Measurements from ENCODE around the gene WDFY2. TPM values are rescaled to one million over a fixed set of nuclear protein-coding genes. Genes with fewer than 3 reads are reported as not detected.
A peak's percentile ranks its signal among the peaks of the same experiment; 100 is the strongest.
"Not testable (repeated sequence)": the region's sequence is repeated elsewhere in the genome, so short reads cannot be mapped to it uniquely, and the experiment has no call there.

WDFY2 gene
- total and polyA plus RNA-seq, 10 of the 15 experiments (the other 5 are each of a cell fraction or from before 2014, with no cell fraction given): 2.1 to 13.0 (median 8.1) TPM

DNA sequence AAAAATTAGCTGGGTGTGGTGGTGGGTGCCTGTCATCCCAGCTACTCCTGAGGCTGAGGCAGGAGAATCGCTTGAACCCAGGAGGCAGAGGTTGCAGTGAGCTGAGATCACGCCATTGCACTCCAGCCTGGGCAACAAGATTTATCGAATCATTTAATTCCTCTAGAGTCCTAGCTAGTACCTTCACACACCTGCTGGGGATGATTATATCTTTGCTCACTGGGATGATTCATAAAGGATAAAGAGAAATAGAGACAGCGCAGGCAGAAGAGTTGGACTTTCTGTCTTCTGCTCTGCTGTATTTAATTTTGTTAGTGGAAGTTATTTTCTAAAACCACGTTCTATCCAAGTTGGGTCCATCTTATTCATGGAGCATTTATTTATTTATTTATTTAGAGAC is 56.4 kb downstream of the WDFY2 start:
- H3K36me3 ChIP-seq (ENCODE audit: control insufficient read depth in 2 of 2, insufficient read depth in 2 of 2, low read length in 1 of 2); H3K4me2 ChIP-seq (ENCODE audit: control insufficient read depth, insufficient read depth); DNase-seq (ENCODE audit: low read depth, low spot score); FAIRE-seq; POLR2A ChIA-PET; H3K27ac ChIP-seq (ENCODE audit: control insufficient read depth, insufficient read depth); H3K79me2 ChIP-seq (ENCODE audit: control insufficient read depth, insufficient read depth, low read length); intact Hi-C loops (cut with micrococcal nuclease; ENCODE audit: unreplicated experiment); H3K9ac ChIP-seq (ENCODE audit: control insufficient read depth, insufficient read depth, low read length); H3K4me3 ChIP-seq; ATAC-seq; H3K9me3 ChIP-seq (replicated peaks; ENCODE audit: control insufficient read depth, insufficient read depth, low read length); BruUV-seq (replicated peaks); H3K27me3 ChIP-seq (replicated peaks in 1 of 2; ENCODE audit: control insufficient read depth in 2 of 2, insufficient read depth in 2 of 2, low read length in 1 of 2); H2AFZ ChIP-seq (ENCODE audit: control insufficient read depth, low read depth, low read length); H4K20me1 ChIP-seq (ENCODE audit: control insufficient read depth, insufficient read depth); in situ Hi-C loops (cut with MboI); CTCF ChIA-PET: not testable (repeated sequence)
- SMC1A ChIA-PET (ENCODE audit: uncharacterized antibody, unreplicated experiment): interaction anchor here (0.6 to 0.9 kb wide), 3 partner anchors 21 to 261 kb away, joined by 3 to 6 read pairs (median 3); no protein-coding TSS in a partner anchor
- peaks cover 12% of the 10 kb centered on the region for H3K4me1 ChIP-seq (ENCODE audit: control insufficient read depth, insufficient read depth, low read length)
- 89% methylated on average over 5 of the region's 5 CpGs for WGBS (ENCODE audit: insufficient coverage, insufficient replicate concordance, low lambda C conversion rate, missing lambda C conversion rate)
- RAD21 ChIA-PET (ENCODE audit: unreplicated experiment): interaction anchor here (0.9 kb wide), 1 partner anchor 38 kb away, joined by 3 read pairs; no protein-coding TSS in a partner anchor

DNA sequence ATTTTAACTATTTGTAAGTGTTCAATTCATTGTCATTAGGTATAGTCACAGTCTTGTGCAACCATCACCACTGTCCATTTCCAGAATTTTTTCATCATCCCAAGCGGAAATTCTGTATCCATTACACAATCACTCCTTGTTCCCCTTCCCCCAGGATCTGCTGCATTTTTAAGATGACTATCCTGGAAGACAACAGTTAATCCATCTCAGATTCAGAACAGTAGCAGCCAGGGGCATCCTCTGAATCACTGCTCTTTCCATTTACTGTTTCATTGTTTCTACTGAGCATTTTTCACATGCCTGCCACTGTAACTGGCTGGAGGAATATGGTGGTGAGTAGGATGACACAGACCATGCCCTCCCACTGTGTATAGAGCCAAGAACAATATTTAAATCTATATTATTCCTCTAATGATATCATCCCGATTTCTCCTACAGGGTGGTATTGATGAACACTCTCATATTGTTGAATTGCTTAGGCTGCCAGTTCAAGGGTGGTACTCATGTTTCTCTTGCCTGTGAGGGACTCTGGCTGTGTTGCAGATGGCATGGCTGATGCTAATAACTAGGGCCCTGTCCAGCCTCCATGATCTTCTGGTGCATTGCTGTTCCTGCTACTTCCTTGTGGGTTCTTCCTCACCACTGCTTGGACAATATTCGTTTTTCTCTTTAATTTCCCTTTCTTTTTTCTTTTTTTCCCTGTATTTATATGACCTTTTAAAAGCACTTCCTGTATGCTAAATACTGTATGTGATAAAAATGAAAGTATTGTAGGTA is 59.0 kb downstream of the WDFY2 start:
- no TSS peak for BruUV-seq (replicated peaks)
- H3K36me3 ChIP-seq (ENCODE audit: control insufficient read depth in 2 of 2, insufficient read depth in 2 of 2, low read length in 1 of 2): no peaks in the 10 kb centered on the region
- SMC1A ChIA-PET (ENCODE audit: uncharacterized antibody, unreplicated experiment): interaction anchor here (1.3 kb wide), 1 partner anchor 30 kb away, joined by 3 read pairs; no protein-coding TSS in a partner anchor
- no peak overlapping the region; the same call in 1 of the 2 replicates for H2AFZ ChIP-seq (ENCODE audit: control insufficient read depth, low read depth, low read length)
- H3K4me1 ChIP-seq (ENCODE audit: control insufficient read depth, insufficient read depth, low read length): peaks cover 12% of the 10 kb centered on the region
- FAIRE-seq (no peak), DNase-seq (ENCODE audit: low read depth, low spot score) (no peak), ATAC-seq (0 out of 3 replicates have a peak, but pooled peaks have one; percentile 18)
- H3K9me3 ChIP-seq (replicated peaks; ENCODE audit: control insufficient read depth, insufficient read depth, low read length): no peaks in the 10 kb centered on the region
- H3K27me3 ChIP-seq (replicated peaks in 1 of 2; ENCODE audit: control insufficient read depth in 2 of 2, insufficient read depth in 2 of 2, low read length in 1 of 2): no peaks in the 10 kb centered on the region
- H3K79me2 ChIP-seq (ENCODE audit: control insufficient read depth, insufficient read depth, low read length): no peaks in the 10 kb centered on the region; the same call in none of the 2 replicates
- in situ Hi-C loops (cut with MboI): no loop called here
- no peaks in the 10 kb centered on the region for H4K20me1 ChIP-seq (ENCODE audit: control insufficient read depth, insufficient read depth)
- CTCF ChIA-PET: interaction anchor here (1.8 kb wide), 1 partner anchor 54 kb away, joined by 3 read pairs; no protein-coding TSS in a partner anchor
- intact Hi-C loops (cut with micrococcal nuclease; ENCODE audit: unreplicated experiment): no loop called here
- POLR2A ChIA-PET: no interaction called here
- RAD21 ChIA-PET (ENCODE audit: unreplicated experiment): no interaction called here
- no peak overlapping the region for H3K4me3 ChIP-seq
- H3K27ac ChIP-seq (ENCODE audit: control insufficient read depth, insufficient read depth): peak overlapping the region; percentile 43; the same call in 1 of the 2 replicates
- peak overlapping the region; percentile 65; the same call in 1 of the 2 replicates for H3K4me2 ChIP-seq (ENCODE audit: control insufficient read depth, insufficient read depth)
- H3K9ac ChIP-seq (ENCODE audit: control insufficient read depth, insufficient read depth, low read length): no peak overlapping the region
- WGBS (ENCODE audit: insufficient coverage, insufficient replicate concordance, low lambda C conversion rate, missing lambda C conversion rate): 64% methylated on average over 3 of the region's 3 CpGs
- TF ChIP-seq, protein P1, sequence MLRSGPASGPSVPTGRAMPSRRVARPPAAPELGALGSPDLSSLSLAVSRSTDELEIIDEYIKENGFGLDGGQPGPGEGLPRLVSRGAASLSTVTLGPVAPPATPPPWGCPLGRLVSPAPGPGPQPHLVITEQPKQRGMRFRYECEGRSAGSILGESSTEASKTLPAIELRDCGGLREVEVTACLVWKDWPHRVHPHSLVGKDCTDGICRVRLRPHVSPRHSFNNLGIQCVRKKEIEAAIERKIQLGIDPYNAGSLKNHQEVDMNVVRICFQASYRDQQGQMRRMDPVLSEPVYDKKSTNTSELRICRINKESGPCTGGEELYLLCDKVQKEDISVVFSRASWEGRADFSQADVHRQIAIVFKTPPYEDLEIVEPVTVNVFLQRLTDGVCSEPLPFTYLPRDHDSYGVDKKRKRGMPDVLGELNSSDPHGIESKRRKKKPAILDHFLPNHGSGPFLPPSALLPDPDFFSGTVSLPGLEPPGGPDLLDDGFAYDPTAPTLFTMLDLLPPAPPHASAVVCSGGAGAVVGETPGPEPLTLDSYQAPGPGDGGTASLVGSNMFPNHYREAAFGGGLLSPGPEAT (IDR thresholded peaks at IDR 0.05; ENCODE audit: low read depth): no peak
- TF ChIP-seq, protein P2, sequence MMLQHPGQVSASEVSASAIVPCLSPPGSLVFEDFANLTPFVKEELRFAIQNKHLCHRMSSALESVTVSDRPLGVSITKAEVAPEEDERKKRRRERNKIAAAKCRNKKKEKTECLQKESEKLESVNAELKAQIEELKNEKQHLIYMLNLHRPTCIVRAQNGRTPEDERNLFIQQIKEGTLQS (IDR thresholded peaks at IDR 0.05; ENCODE audit: borderline replicate concordance, extremely low read depth, low read depth, low read length): no peak
- TF ChIP-seq RFX5 (IDR thresholded peaks at IDR 0.05; ENCODE audit: low read depth, low read length): no peak
- TF ChIP-seq RUNX3 (IDR thresholded peaks at IDR 0.05; ENCODE audit: low read length): no peak
- no peak for TF ChIP-seq MEF2A (IDR thresholded peaks at IDR 0.05; ENCODE audit: insufficient read depth, low read depth, low read length)
- TF ChIP-seq PML (IDR thresholded peaks at IDR 0.05; ENCODE audit: low read length): no peak
- TF ChIP-seq TCF7 (IDR thresholded peaks at IDR 0.05; ENCODE audit: borderline replicate concordance): no peak
- TF ChIP-seq RAD51 (IDR thresholded peaks at IDR 0.05): no peak
- no peak for TF ChIP-seq MXI1 (IDR thresholded peaks at IDR 0.05; ENCODE audit: low read depth, low read length)
- TF ChIP-seq, protein P3, sequence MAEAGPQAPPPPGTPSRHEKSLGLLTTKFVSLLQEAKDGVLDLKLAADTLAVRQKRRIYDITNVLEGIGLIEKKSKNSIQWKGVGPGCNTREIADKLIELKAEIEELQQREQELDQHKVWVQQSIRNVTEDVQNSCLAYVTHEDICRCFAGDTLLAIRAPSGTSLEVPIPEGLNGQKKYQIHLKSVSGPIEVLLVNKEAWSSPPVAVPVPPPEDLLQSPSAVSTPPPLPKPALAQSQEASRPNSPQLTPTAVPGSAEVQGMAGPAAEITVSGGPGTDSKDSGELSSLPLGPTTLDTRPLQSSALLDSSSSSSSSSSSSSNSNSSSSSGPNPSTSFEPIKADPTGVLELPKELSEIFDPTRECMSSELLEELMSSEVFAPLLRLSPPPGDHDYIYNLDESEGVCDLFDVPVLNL (IDR thresholded peaks at IDR 0.05; ENCODE audit: low read depth, low read length): no peak
- no peak for TF ChIP-seq SMAD1 (IDR thresholded peaks at IDR 0.05; ENCODE audit: low read depth, partially characterized antibody)
- no peak for TF ChIP-seq TARDBP (IDR thresholded peaks at IDR 0.05; ENCODE audit: borderline replicate concordance)
- TF ChIP-seq SIN3A (IDR thresholded peaks at IDR 0.05; ENCODE audit: low read depth, low read length): no peak

Measured in GM12878 (cell line).